ENCODE data around the gene PKNOX1. TPM values are rescaled to one million over a fixed set of nuclear protein-coding genes. Genes with fewer than 3 reads are reported as not detected.
"Not testable (repeated sequence)": the region's sequence is repeated elsewhere in the genome, so short reads cannot be mapped to it uniquely, and the experiment has no call there.

The PKNOX1 gene
- total and polyA plus RNA-seq, 2 donors (not counting 1 experiment from before 2014, with no cell fraction given): 12.2 to 43.8 TPM

DNA sequence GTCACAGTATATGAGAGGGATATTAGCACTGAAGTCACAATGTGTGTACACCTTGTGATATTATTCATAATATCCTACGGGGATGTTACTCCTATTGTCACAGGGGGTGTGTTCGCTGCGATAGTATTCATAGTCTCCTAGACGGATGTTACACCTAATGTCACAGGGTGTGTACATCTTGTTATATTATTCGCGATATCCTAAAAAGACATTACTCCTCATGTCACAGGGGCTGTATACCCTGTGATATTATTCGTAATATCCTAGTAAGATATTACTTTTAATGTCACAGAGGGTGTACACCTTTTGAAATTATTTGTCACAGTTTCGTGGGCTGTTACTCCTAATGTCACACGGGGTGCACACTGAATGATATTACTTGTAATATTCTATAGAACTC, 23.2 kb upstream of the PKNOX1 start:
- not testable (repeated sequence) for DNase-seq (ENCODE audit: low read depth in 2 of 2); H3K79me2 ChIP-seq (ENCODE audit: control insufficient read depth, insufficient read depth, low read length); H4K20me1 ChIP-seq (ENCODE audit: control insufficient read depth, extremely low read depth, insufficient read depth, low read length); H3K9ac ChIP-seq (ENCODE audit: insufficient read depth, low read length); H3K4me1 ChIP-seq (ENCODE audit: control insufficient read depth, extremely low read depth, insufficient read depth, low read length); H3K27me3 ChIP-seq (ENCODE audit: control insufficient read depth, insufficient read depth, low read length); H3K9me3 ChIP-seq (ENCODE audit: control insufficient read depth, insufficient read depth, low read depth, low read length); H3K4me2 ChIP-seq (ENCODE audit: extremely low read depth, insufficient read depth, low read length); H3K4me3 ChIP-seq (replicated peaks in 1 of 4; ENCODE audit: control extremely low read depth in 1 of 4, insufficient read depth in 1 of 4, low read depth in 3 of 4, low read length in 4 of 4); H3K27ac ChIP-seq (ENCODE audit: insufficient read depth, low read length); H3K36me3 ChIP-seq (ENCODE audit: control insufficient read depth, insufficient read depth, low read length); H2AFZ ChIP-seq (ENCODE audit: low read length)

DNA sequence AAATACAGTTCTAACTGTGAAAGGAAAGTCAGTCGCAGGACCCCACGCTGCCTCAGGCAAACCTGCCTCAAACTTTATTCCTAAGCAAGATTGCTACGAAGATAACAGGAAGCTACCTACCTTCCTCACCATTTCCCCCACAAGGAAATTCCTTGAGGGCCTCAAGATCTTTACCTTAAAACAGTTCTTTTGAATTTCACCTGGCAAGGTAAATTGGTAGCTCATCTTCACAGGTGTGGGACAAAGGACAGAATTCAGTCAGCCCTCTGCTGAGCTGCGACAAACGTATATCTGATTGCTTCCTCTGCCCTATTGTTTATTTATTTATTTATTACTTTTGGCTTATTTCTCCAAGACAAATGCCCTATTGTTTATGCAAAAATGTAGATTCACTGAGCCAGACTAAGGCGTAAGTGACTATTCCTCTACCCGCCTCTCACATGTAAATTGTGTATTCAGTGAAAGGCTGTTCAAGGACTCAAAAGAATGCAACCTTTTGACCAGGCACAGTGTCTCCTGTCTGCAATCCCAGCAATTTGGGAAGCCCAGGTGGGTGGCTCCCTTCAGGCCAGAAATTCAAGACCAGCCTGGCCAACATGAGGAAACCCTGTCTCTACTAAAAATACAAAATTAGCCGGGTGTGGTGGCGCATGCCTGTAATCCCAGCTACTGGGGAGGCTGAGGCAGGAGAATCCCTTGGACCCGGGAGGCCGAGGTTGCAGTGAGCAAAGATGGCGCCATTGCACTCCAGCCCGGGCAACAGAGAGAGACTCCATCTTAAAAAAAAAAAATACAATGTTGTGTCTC, 17.3 kb upstream of the PKNOX1 start:
- Histone ChIP-seq H3K4me3 (replicated peaks in 1 of 4; ENCODE audit: control extremely low read depth in 1 of 4, insufficient read depth in 1 of 4, low read depth in 3 of 4, low read length in 4 of 4) (no peak overlapping the region), H3K4me2 (ENCODE audit: extremely low read depth, insufficient read depth, low read length) (no peak overlapping the region), H3K27ac (ENCODE audit: insufficient read depth, low read length) (no peak overlapping the region), H3K4me1 (ENCODE audit: control insufficient read depth, extremely low read depth, insufficient read depth, low read length) (no peaks in the 10 kb centered on the region), H4K20me1 (ENCODE audit: control insufficient read depth, extremely low read depth, insufficient read depth, low read length) (no peaks in the 10 kb centered on the region), H3K9ac (ENCODE audit: insufficient read depth, low read length) (no peak overlapping the region), H3K9me3 (ENCODE audit: control insufficient read depth, insufficient read depth, low read depth, low read length) (no peaks in the 10 kb centered on the region), H3K36me3 (ENCODE audit: control insufficient read depth, insufficient read depth, low read length) (no peaks in the 10 kb centered on the region), H3K79me2 (ENCODE audit: control insufficient read depth, insufficient read depth, low read length) (no peaks in the 10 kb centered on the region), H3K27me3 (ENCODE audit: control insufficient read depth, insufficient read depth, low read length) (no peaks in the 10 kb centered on the region), H2AFZ (ENCODE audit: low read length) (no peak overlapping the region)
- TF ChIP-seq EZH2 (IDR thresholded peaks at IDR 0.05; ENCODE audit: low read length, missing control alignments): no peak
- TF ChIP-seq, protein P1, sequence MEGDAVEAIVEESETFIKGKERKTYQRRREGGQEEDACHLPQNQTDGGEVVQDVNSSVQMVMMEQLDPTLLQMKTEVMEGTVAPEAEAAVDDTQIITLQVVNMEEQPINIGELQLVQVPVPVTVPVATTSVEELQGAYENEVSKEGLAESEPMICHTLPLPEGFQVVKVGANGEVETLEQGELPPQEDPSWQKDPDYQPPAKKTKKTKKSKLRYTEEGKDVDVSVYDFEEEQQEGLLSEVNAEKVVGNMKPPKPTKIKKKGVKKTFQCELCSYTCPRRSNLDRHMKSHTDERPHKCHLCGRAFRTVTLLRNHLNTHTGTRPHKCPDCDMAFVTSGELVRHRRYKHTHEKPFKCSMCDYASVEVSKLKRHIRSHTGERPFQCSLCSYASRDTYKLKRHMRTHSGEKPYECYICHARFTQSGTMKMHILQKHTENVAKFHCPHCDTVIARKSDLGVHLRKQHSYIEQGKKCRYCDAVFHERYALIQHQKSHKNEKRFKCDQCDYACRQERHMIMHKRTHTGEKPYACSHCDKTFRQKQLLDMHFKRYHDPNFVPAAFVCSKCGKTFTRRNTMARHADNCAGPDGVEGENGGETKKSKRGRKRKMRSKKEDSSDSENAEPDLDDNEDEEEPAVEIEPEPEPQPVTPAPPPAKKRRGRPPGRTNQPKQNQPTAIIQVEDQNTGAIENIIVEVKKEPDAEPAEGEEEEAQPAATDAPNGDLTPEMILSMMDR (conservative IDR thresholded peaks at IDR 0.05 in 1 of 2, IDR thresholded peaks at IDR 0.05 in 1 of 2; ENCODE audit: low read depth in 1 of 2, low read length in 2 of 2): no peak
- no peak for DNase-seq (ENCODE audit: low read depth in 2 of 2)

DNA sequence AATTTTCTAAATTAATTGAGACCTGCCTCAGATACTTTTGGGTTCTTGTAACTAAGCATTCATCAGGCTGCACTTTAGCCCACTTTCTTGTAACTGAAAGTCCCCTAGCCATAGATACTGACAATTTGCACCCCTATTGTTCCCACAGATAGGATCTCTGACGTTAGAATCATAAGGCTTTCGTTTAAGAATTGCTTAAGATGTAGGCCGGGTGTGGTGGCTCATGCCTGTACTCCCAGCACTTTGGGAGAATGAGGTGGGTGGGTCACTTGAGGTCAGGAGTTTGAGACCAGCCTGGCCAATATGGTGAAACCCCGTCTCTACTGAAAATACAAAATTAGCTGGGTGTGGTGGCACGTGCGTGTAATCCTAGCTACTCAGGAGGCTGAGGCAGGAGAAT, 16.2 kb upstream of the PKNOX1 start:
- H3K4me1 ChIP-seq (ENCODE audit: control insufficient read depth, extremely low read depth, insufficient read depth, low read length); DNase-seq (ENCODE audit: low read depth in 2 of 2); H2AFZ ChIP-seq (ENCODE audit: low read length); H3K9ac ChIP-seq (ENCODE audit: insufficient read depth, low read length); H3K36me3 ChIP-seq (ENCODE audit: control insufficient read depth, insufficient read depth, low read length); H3K27me3 ChIP-seq (ENCODE audit: control insufficient read depth, insufficient read depth, low read length); H3K4me3 ChIP-seq (replicated peaks in 1 of 4; ENCODE audit: control extremely low read depth in 1 of 4, insufficient read depth in 1 of 4, low read depth in 3 of 4, low read length in 4 of 4); H3K4me2 ChIP-seq (ENCODE audit: extremely low read depth, insufficient read depth, low read length); H3K9me3 ChIP-seq (ENCODE audit: control insufficient read depth, insufficient read depth, low read depth, low read length); H4K20me1 ChIP-seq (ENCODE audit: control insufficient read depth, extremely low read depth, insufficient read depth, low read length); H3K27ac ChIP-seq (ENCODE audit: insufficient read depth, low read length); H3K79me2 ChIP-seq (ENCODE audit: control insufficient read depth, insufficient read depth, low read length): not testable (repeated sequence)

DNA sequence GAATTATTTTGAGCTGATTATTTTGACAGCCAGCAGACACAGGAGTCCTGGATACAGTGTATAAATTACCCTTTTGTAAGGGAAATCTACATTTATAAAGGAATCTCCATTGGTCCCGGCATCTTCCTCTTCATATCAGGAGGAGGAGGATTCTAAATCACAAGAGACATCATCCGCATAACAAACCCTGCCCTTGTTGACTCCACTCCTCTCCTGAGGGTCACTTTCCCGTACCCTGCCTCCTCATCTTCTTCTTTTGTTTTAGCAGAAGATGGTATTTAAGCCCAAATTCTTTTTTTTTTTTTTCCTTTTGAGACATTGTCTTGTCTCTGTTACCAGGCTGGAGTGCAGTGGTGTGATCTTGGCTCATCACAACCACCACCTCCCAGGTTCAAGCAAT, 14.6 kb upstream of the PKNOX1 start:
- no peak for DNase-seq (ENCODE audit: low read depth in 2 of 2)
- Histone ChIP-seq H3K36me3 (ENCODE audit: control insufficient read depth, insufficient read depth, low read length) (no peaks in the 10 kb centered on the region), H3K9me3 (ENCODE audit: control insufficient read depth, insufficient read depth, low read depth, low read length) (no peaks in the 10 kb centered on the region), H3K4me2 (ENCODE audit: extremely low read depth, insufficient read depth, low read length) (no peak overlapping the region), H4K20me1 (ENCODE audit: control insufficient read depth, extremely low read depth, insufficient read depth, low read length) (no peaks in the 10 kb centered on the region), H3K27me3 (ENCODE audit: control insufficient read depth, insufficient read depth, low read length) (no peaks in the 10 kb centered on the region), H2AFZ (ENCODE audit: low read length) (no peak overlapping the region), H3K27ac (ENCODE audit: insufficient read depth, low read length) (no peak overlapping the region), H3K4me3 (replicated peaks in 1 of 4; ENCODE audit: control extremely low read depth in 1 of 4, insufficient read depth in 1 of 4, low read depth in 3 of 4, low read length in 4 of 4) (no peak overlapping the region), H3K9ac (ENCODE audit: insufficient read depth, low read length) (no peak overlapping the region), H3K4me1 (ENCODE audit: control insufficient read depth, extremely low read depth, insufficient read depth, low read length) (no peaks in the 10 kb centered on the region), H3K79me2 (ENCODE audit: control insufficient read depth, insufficient read depth, low read length) (no peaks in the 10 kb centered on the region)
- TF ChIP-seq, protein P1 (conservative IDR thresholded peaks at IDR 0.05 in 1 of 2, IDR thresholded peaks at IDR 0.05 in 1 of 2; ENCODE audit: low read depth in 1 of 2, low read length in 2 of 2): no peak
- no peak for TF ChIP-seq EZH2 (IDR thresholded peaks at IDR 0.05; ENCODE audit: low read length, missing control alignments)
